DOHH2 (cell line): ENCODE data around the gene ACTMAP.

Experiments used
- H3F3A ChIP-seq: fragments of 200-600 bp; sonication (generic), shearing (Covaris generic); 2 replicates; pipeline ENCODE4 v1.6.0; 2016; ENCODE audit warnings: antibody characterized with exemption, mild to moderate bottlenecking; ENCODE audit not compliant: control insufficient read depth, insufficient read depth
- H3K27ac ChIP-seq: fragments of 200-600 bp; sonication (generic); 2 replicates; pipeline ENCODE4 v1.5.1; 2014; ENCODE audit warnings: low read depth, mild to moderate bottlenecking, low read length, moderate library complexity
- H3K27me3 ChIP-seq: fragments of 200-600 bp; sonication (generic); 2 replicates; pipeline ENCODE4 v1.6.1; 2014; ENCODE audit warnings: mild to moderate bottlenecking, low read length, mixed read lengths; ENCODE audit not compliant: control insufficient read depth
- H3K36me3 ChIP-seq: fragments of 200-600 bp; sonication (generic); 2 replicates; pipeline ENCODE4 v1.6.1; 2014; ENCODE audit warnings: mild to moderate bottlenecking, low read length, moderate library complexity, mixed read lengths; ENCODE audit not compliant: control insufficient read depth
- H3K4me1 ChIP-seq: fragments of 200-600 bp; sonication (generic); 2 replicates; pipeline ENCODE4 v1.6.1; 2014; ENCODE audit warnings: mild to moderate bottlenecking, low read length, mixed read lengths; ENCODE audit not compliant: control insufficient read depth
- H3K4me2 ChIP-seq: fragments of 200-600 bp; sonication (generic); 2 replicates; pipeline ENCODE4 v1.6.0; 2014; ENCODE audit warnings: mild to moderate bottlenecking, low read length, moderate library complexity
- H3K4me3 ChIP-seq: fragments of 200-600 bp; sonication (generic); 2 replicates; pipeline ENCODE4 v1.5.1; 2014; ENCODE audit warnings: mild to moderate bottlenecking, low read length, mixed read lengths
- H3K79me2 ChIP-seq: fragments of 200-600 bp; sonication (generic); 2 replicates; pipeline ENCODE4 v1.6.1; 2014; ENCODE audit warnings: mild to moderate bottlenecking, low read length, mixed read lengths; ENCODE audit not compliant: control insufficient read depth
- H3K9me2 ChIP-seq: fragments of 200-600 bp; sonication (generic); replicated peaks from 2 replicates; pipeline ENCODE4 v1.6.1; 2014; ENCODE audit warnings: mild to moderate bottlenecking, low read length, mixed read lengths; ENCODE audit not compliant: control insufficient read depth
- H3K9me3 ChIP-seq: fragments of 200-600 bp; sonication (generic); 2 replicates; pipeline ENCODE4 v1.6.1; 2014; ENCODE audit warnings: antibody characterized with exemption, low read length, mixed read lengths; ENCODE audit not compliant: control insufficient read depth, insufficient read depth
- H4K20me1 ChIP-seq: fragments of 200-600 bp; sonication (generic); 2 replicates; pipeline ENCODE4 v1.6.0; 2014; ENCODE audit warnings: low read depth, mild to moderate bottlenecking, antibody characterized with exemption, low read length, moderate library complexity; ENCODE audit not compliant: control insufficient read depth, insufficient read depth
- CTCF ChIP-seq: fragments of 200-600 bp; sonication (generic); IDR thresholded peaks from one replicate; pipeline ENCODE4 v1.5.1; 2014; ENCODE audit warnings: antibody characterized with exemption, mild to moderate bottlenecking, low read depth, low read length; ENCODE audit not compliant: poor library complexity, severe bottlenecking
- EZH2phosphoT487 ChIP-seq: fragments of 200-600 bp; sonication (generic); IDR thresholded peaks from 2 replicates; pipeline ENCODE4 v1.6.1; 2017; ENCODE audit warnings: borderline replicate concordance, mild to moderate bottlenecking, antibody characterized with exemption, low read length, moderate library complexity, mixed read lengths

The ACTMAP gene

GRCh38 chr19:40726279-40726678, 24.0 kb downstream of the ACTMAP start:
- H3K4me1 ChIP-seq: no peaks in the 10 kb centered on the region
- peaks cover 3% of the 10 kb centered on the region; the same call in 1 of the 2 replicates for H3K36me3 ChIP-seq
- no peak overlapping the region for H3K4me2 ChIP-seq
- no peaks in the 10 kb centered on the region for H3K9me3 ChIP-seq
- no peak overlapping the region for H3K4me3 ChIP-seq
- no peak for TF ChIP-seq CTCF
- TF ChIP-seq EZH2phosphoT487: no peak
- no peaks in the 10 kb centered on the region for H4K20me1 ChIP-seq
- H3K27me3 ChIP-seq: no peaks in the 10 kb centered on the region
- no peaks in the 10 kb centered on the region for H3F3A ChIP-seq
- no peaks in the 10 kb centered on the region for H3K79me2 ChIP-seq
- no peak overlapping the region for H3K27ac ChIP-seq
- H3K9me2 ChIP-seq: no peaks in the 10 kb centered on the region

- TF ChIP-seq CTCF (no peak), EZH2phosphoT487 (no peak)
- Histone ChIP-seq H4K20me1 (no peaks in the 10 kb centered on the region), H3K4me1 (0 out of 2 replicates have a peak, but pooled peaks cover under 1% of the 10 kb centered on the region), H3K27ac (no peak overlapping the region), H3K9me2 (no peaks in the 10 kb centered on the region), H3K36me3 (no peaks in the 10 kb centered on the region), H3F3A (no peaks in the 10 kb centered on the region; the same call in 1 of the 2 replicates), H3K4me2 (no peak overlapping the region), H3K4me3 (no peak overlapping the region), H3K9me3 (no peaks in the 10 kb centered on the region), H3K27me3 (no peaks in the 10 kb centered on the region), H3K79me2 (no peaks in the 10 kb centered on the region)
Measured at GRCh38 chr19:40724855-40725254, 25.4 kb downstream of the ACTMAP start.

GRCh38 chr19:40724315-40724714, 26.0 kb downstream of the ACTMAP start:
- Histone ChIP-seq H3K4me1 (peaks cover 6% of the 10 kb centered on the region), H3K27me3 (no peaks in the 10 kb centered on the region), H3K4me2 (no peak overlapping the region), H3K27ac (no peak overlapping the region), H3F3A (no peaks in the 10 kb centered on the region; the same call in 1 of the 2 replicates), H3K9me3 (no peaks in the 10 kb centered on the region), H3K36me3 (no peaks in the 10 kb centered on the region), H3K4me3 (no peak overlapping the region), H3K9me2 (no peaks in the 10 kb centered on the region), H3K79me2 (no peaks in the 10 kb centered on the region), H4K20me1 (no peaks in the 10 kb centered on the region)
- TF ChIP-seq CTCF (no peak), EZH2phosphoT487 (no peak)
